ENCODE data around the gene CCR9. TPM values are rescaled to one million over a fixed set of nuclear protein-coding genes. Genes with fewer than 3 reads are reported as not detected.

Gene CCR9
- total RNA-seq, 1 donor from 2014 or later, result not detected

GRCh38 chr3:45950131-45950530, 63.8 kb downstream of the CCR9 start:
- Mint-ChIP-seq H3K9me3 (peaks cover 5% of the 10 kb centered on the region), H3K4me3 (peak overlapping the region; percentile 19), H3K27me3 (no peaks in the 10 kb centered on the region), H3K27ac (peak overlapping the region; percentile 87), H3K36me3 (ENCODE audit: low read depth) (peaks cover 92% of the 10 kb centered on the region), H3K4me1 (peaks cover 79% of the 10 kb centered on the region)
- DNase-seq, result no peak
- intact Hi-C loops (cut with micrococcal nuclease), result loop anchor here (1.0 to 2.0 kb wide), 2 partner anchors 14 to 43 kb away; no protein-coding TSS in a partner anchor

- Mint-ChIP-seq H3K4me1 (peaks cover 75% of the 10 kb centered on the region), H3K27me3 (no peaks in the 10 kb centered on the region)
Observed at GRCh38 chr3:45950686-45951600, 64.6 kb downstream of the CCR9 start.

GRCh38 chr3:45951946-45952345, 65.6 kb downstream of the CCR9 start:
- Mint-ChIP-seq H3K27ac (peak overlapping the region; percentile 87), H3K27me3 (no peaks in the 10 kb centered on the region), H3K36me3 (ENCODE audit: low read depth) (peaks cover 83% of the 10 kb centered on the region), H3K4me3 (no peak overlapping the region), H3K4me1 (peaks cover 67% of the 10 kb centered on the region), H3K9me3 (no peaks in the 10 kb centered on the region)
- DNase-seq, result no peak
- intact Hi-C loops (cut with micrococcal nuclease), result loop anchor here (2.0 kb wide), 1 partner anchor 41 kb away; no protein-coding TSS in a partner anchor

More at GRCh38 chr3:45950686-45951600, 64.6 kb downstream of the CCR9 start:
- H3K9me3 Mint-ChIP-seq, result peaks cover 5% of the 10 kb centered on the region
- H3K4me3 Mint-ChIP-seq, result peak overlapping the region; percentile 45
- peak overlapping the region; percentile 87 for H3K27ac Mint-ChIP-seq
- intact Hi-C loops (cut with micrococcal nuclease), result loop anchor here (1.0 to 2.0 kb wide), 2 partner anchors 13 to 42 kb away; no protein-coding TSS in a partner anchor
- DNase-seq, result peak; percentile 87
- peaks cover 86% of the 10 kb centered on the region for H3K36me3 Mint-ChIP-seq (ENCODE audit: low read depth)

- no peak overlapping the region for H3K4me3 Mint-ChIP-seq
- H3K27me3 Mint-ChIP-seq, result no peaks in the 10 kb centered on the region
- intact Hi-C loops (cut with micrococcal nuclease), result no loop called here
- peaks cover 83% of the 10 kb centered on the region for H3K36me3 Mint-ChIP-seq (ENCODE audit: low read depth)
- DNase-seq, result no peak
- H3K9me3 Mint-ChIP-seq, result no peaks in the 10 kb centered on the region
- H3K27ac Mint-ChIP-seq, result no peak overlapping the region
- peaks cover 63% of the 10 kb centered on the region for H3K4me1 Mint-ChIP-seq
Observed at GRCh38 chr3:45952456-45952855, 66.1 kb downstream of the CCR9 start.

Other genes with a start within 250 kb of the CCR9 start
- 88.0 and 91.7 TPM in 2 replicates for gene SACM1L, start 197.1 kb upstream of the CCR9 start, total RNA-seq
- not detected in 2 replicates for gene SLC6A20, start 90.0 kb upstream of the CCR9 start, total RNA-seq
- gene LZTFL1, start 44.4 kb upstream of the CCR9 start, total RNA-seq, result 3.1 and 4.3 TPM in 2 replicates
- gene CXCR6, start 56.9 kb downstream of the CCR9 start, total RNA-seq, result 15.2 TPM in 2 replicates
- 16.5 and 16.8 TPM in 2 replicates for gene FYCO1, start 109.3 kb downstream of the CCR9 start, total RNA-seq
- 0.05 TPM in 1 of 2 replicates, not detected in the other for gene XCR1, start 140.9 kb downstream of the CCR9 start, total RNA-seq

All from activated CD4-positive, alpha-beta T cell treated with anti-CD3 and anti-CD28 coated beads, Interleukin-2, amount 10 ng/mL, durations not matched to agents 24 days and 14 days (primary cell).